ENCODE data around the gene TADA2A.
A peak's percentile ranks its signal among the peaks of the same experiment; 100 is the strongest.
"Not testable (repeated sequence)": the region's sequence is repeated elsewhere in the genome, so short reads cannot be mapped to it uniquely, and the experiment has no call there.

Gene TADA2A

DNA sequence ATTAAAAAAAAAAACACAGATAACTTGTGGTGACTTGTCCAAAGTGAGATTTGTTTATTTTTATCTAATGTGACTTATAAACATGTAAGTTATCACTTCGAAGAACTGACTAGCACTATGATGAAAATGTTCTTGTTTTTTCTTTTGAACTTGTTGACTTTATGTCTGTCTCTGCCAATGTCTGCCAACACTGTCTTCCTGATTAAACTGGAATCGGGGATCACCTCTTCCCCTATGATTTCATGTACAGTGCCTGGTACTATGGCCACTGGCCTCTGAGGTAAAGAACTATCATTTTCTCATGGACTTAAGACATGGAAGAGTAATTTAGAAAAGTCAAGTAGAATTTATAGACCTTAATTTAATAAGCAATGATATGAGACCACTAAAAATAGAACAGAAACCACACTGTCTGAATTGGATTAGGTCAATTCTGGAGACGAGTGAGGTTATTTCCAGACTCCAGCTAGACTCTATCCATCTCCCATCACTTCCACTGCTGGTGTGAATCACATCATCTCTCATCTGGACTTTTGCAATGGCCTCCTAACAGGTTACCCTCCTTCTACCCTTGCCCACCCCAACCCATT, 22.0 kb upstream of the TADA2A start:
- Histone ChIP-seq H3K9ac (ENCODE audit: low read length) (no peak overlapping the region), H3K27me3 (ENCODE audit: control insufficient read depth, insufficient read depth, low read length) (no peaks in the 10 kb centered on the region), H3K36me3 (ENCODE audit: control insufficient read depth, insufficient read depth, low read length) (no peaks in the 10 kb centered on the region), H3K4me1 (ENCODE audit: control insufficient read depth, insufficient read depth, low read length) (no peaks in the 10 kb centered on the region), H3K27ac (ENCODE audit: low read depth, low read length) (no peak overlapping the region), H3K4me3 (ENCODE audit: low read length) (no peak overlapping the region)

DNA sequence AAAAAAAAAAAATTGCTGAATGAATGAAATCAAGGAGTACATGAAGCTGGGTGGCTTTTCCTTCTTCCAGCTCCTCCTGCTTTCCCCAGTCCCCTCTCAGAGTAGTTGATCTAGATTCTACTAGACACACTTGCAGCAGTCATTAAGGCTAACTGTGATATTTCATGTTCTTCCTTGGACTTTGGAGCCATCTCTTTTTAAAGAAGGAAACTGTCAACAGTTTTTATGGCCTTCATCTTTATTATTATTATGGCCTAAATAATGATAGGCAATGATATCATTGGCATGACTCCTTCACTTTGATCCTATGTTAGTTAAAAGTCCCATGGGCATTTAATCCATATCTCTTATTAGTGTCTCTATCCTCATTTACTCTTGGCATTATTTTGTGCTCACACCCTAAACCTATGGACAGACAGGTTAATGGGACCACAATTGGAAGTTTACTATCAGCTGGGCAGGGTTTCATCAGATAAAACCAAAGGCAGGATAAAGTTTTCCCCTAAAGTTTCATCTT, 21.2 kb upstream of the TADA2A start:
- Histone ChIP-seq H3K36me3 (ENCODE audit: control insufficient read depth, insufficient read depth, low read length) (no peaks in the 10 kb centered on the region), H3K4me3 (ENCODE audit: low read length) (no peak overlapping the region), H3K4me1 (ENCODE audit: control insufficient read depth, insufficient read depth, low read length) (no peaks in the 10 kb centered on the region), H3K27me3 (ENCODE audit: control insufficient read depth, insufficient read depth, low read length) (no peaks in the 10 kb centered on the region), H3K9ac (ENCODE audit: low read length) (no peak overlapping the region), H3K27ac (ENCODE audit: low read depth, low read length) (no peak overlapping the region)

DNA sequence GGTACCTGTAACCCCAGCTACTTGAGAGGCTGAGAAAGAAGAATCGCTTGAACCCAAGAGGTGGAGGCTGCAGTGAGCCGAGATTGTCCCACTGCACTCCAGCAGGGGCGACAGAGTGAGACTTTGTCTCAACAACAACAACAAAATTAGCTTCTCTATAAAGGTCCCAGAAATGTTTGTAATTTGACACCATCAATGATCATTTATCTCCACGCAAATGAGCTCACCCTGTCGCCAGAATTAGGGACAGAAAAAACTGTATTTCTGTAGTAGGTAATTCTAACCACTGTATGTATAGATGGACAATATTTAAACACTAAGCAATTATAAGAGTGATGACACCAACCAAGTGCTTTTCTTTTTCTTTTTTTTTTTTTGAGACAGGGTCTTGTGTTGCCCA, 20.2 kb upstream of the TADA2A start:
- Histone ChIP-seq H3K27me3 (ENCODE audit: control insufficient read depth, insufficient read depth, low read length) (no peaks in the 10 kb centered on the region), H3K27ac (ENCODE audit: low read depth, low read length) (no peak overlapping the region), H3K9ac (ENCODE audit: low read length) (no peak overlapping the region), H3K36me3 (ENCODE audit: control insufficient read depth, insufficient read depth, low read length) (no peaks in the 10 kb centered on the region), H3K4me3 (ENCODE audit: low read length) (no peak overlapping the region), H3K4me1 (ENCODE audit: control insufficient read depth, insufficient read depth, low read length) (no peaks in the 10 kb centered on the region)

DNA sequence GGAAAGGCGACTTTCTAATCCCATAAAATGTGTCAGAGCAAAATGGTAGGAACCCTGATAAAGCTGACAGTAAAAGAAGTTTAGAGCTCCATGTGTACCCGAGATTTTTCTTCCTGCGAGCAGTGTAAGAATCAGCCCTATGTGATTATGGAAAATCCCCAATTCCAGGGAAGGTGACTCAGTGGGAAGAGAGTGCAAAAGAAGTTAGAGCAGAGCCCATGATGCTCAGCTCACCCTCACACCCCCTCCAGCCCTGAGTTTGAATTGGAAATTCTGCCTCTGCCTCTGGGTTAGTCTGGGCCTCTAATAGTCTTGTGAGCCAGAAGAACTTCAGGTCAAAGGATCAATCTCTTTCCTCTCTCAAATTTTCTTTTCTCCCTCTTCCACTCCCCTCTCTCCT, 18.4 kb upstream of the TADA2A start:
- no peaks in the 10 kb centered on the region for H3K36me3 ChIP-seq (ENCODE audit: control insufficient read depth, insufficient read depth, low read length)
- H3K4me1 ChIP-seq (ENCODE audit: control insufficient read depth, insufficient read depth, low read length): no peaks in the 10 kb centered on the region
- H3K27ac ChIP-seq (ENCODE audit: low read depth, low read length): no peak overlapping the region

DNA sequence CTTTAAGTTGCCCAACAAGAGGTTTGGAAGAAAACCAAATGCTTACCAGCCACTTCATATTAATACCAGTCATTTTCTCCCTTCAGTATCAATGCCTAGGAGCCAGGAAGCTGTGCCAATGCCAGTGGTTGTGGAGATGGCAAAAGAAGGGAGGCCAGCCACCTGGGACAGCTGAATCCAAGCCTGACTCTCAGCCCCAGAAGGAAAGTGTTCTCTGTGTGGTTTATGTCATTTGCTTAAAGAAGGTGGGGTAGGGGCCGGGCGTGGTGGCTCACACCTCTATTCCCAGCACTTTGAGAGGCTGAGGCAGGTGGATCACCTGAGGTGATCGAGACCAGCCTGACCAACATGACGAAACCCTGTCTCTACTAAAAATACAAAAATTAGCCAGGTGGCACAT, 17.5 kb upstream of the TADA2A start:
- Histone ChIP-seq H3K4me1 (ENCODE audit: control insufficient read depth, insufficient read depth, low read length) (no peaks in the 10 kb centered on the region), H3K27ac (ENCODE audit: low read depth, low read length) (no peak overlapping the region), H3K4me3 (ENCODE audit: low read length) (no peak overlapping the region), H3K9ac (ENCODE audit: low read length) (no peak overlapping the region), H3K27me3 (ENCODE audit: control insufficient read depth, insufficient read depth, low read length) (no peaks in the 10 kb centered on the region), H3K36me3 (ENCODE audit: control insufficient read depth, insufficient read depth, low read length) (no peaks in the 10 kb centered on the region)

More for the DNA sequence above, 18.4 kb upstream of the TADA2A start:
- Histone ChIP-seq H3K4me3 (ENCODE audit: low read length) (no peak overlapping the region), H3K27me3 (ENCODE audit: control insufficient read depth, insufficient read depth, low read length) (no peaks in the 10 kb centered on the region), H3K9ac (ENCODE audit: low read length) (no peak overlapping the region)

DNA sequence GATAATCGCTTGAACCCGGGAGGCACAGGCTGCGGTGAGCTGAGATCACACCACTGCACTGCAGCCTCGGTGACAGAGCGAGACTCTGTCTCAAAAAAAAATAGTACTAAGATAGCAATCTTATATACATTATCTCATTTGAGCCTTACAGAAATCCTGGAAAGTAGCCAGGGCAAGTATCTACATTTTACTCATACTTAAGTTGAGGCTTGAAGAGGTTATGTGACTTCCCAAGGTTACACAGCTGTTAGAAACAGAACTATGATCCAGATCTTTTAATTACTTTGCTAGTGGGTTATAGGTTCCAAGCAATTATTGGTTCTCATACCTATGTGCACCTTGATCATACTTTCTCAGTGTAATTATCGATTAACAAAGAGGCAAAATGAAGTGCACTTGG, 15.5 kb upstream of the TADA2A start:
- H3K27me3 ChIP-seq (ENCODE audit: control insufficient read depth, insufficient read depth, low read length): no peaks in the 10 kb centered on the region
- no peak overlapping the region for H3K9ac ChIP-seq (ENCODE audit: low read length)
- H3K4me3 ChIP-seq (ENCODE audit: low read length): no peak overlapping the region
- no peaks in the 10 kb centered on the region for H3K4me1 ChIP-seq (ENCODE audit: control insufficient read depth, insufficient read depth, low read length)
- H3K36me3 ChIP-seq (ENCODE audit: control insufficient read depth, insufficient read depth, low read length): no peaks in the 10 kb centered on the region
- no peak overlapping the region for H3K27ac ChIP-seq (ENCODE audit: low read depth, low read length)

DNA sequence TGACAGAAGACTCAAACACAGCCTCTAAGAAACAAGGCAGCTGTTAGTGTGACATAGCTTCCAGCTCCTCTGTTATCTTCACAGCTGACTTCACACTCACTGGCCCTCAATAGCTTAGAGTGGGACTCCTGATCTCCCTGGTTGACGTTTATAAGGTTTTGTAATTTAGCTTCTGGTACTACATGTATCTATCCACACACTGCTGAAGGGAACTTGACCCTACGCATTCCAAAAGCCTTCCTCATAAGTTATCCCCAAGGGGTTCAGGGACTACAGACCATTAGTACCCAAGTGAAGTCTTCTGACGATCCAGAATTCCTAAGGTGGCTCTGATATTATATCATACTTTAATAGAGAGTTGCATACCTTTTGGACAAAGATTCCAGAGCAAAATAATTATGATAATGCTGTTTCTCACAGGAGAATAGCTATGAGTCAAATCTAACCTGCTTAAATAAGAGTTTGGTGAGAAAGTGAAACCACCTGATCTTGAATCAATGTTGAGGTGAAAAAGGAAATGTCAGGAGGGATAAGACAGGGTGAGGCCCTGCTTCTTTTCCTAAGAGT, 14.6 kb upstream of the TADA2A start:
- H3K27me3 ChIP-seq (ENCODE audit: control insufficient read depth, insufficient read depth, low read length): no peaks in the 10 kb centered on the region
- H3K4me3 ChIP-seq (ENCODE audit: low read length): no peak overlapping the region
- no peaks in the 10 kb centered on the region for H3K36me3 ChIP-seq (ENCODE audit: control insufficient read depth, insufficient read depth, low read length)
- no peak overlapping the region for H3K27ac ChIP-seq (ENCODE audit: low read depth, low read length)
- H3K9ac ChIP-seq (ENCODE audit: low read length): no peak overlapping the region
- no peaks in the 10 kb centered on the region for H3K4me1 ChIP-seq (ENCODE audit: control insufficient read depth, insufficient read depth, low read length)

DNA sequence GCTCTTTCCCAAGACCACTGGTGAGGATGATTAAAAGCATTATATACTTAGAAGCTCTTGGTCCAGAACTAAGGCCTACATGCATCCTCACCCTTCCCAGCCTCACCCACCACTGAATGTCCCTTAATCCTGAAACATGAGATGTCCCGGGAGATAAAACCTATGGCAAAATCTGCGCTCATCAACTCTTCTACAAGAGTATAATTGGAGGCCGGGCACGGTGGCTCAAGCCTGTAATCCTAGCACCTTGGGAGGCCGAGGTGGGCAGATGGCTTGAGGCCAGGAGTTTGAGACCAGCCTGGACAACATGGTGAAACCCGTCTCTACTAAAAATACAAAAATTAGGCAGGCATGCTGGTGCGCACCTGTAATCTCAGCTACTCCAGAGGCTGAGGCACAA, 13.3 kb upstream of the TADA2A start:
- H3K4me3 ChIP-seq (ENCODE audit: low read length): no peak overlapping the region
- no peak overlapping the region for H3K27ac ChIP-seq (ENCODE audit: low read depth, low read length)
- H3K27me3 ChIP-seq (ENCODE audit: control insufficient read depth, insufficient read depth, low read length): no peaks in the 10 kb centered on the region
- H3K4me1 ChIP-seq (ENCODE audit: control insufficient read depth, insufficient read depth, low read length): no peaks in the 10 kb centered on the region
- H3K36me3 ChIP-seq (ENCODE audit: control insufficient read depth, insufficient read depth, low read length): no peaks in the 10 kb centered on the region
- H3K9ac ChIP-seq (ENCODE audit: low read length): no peak overlapping the region

DNA sequence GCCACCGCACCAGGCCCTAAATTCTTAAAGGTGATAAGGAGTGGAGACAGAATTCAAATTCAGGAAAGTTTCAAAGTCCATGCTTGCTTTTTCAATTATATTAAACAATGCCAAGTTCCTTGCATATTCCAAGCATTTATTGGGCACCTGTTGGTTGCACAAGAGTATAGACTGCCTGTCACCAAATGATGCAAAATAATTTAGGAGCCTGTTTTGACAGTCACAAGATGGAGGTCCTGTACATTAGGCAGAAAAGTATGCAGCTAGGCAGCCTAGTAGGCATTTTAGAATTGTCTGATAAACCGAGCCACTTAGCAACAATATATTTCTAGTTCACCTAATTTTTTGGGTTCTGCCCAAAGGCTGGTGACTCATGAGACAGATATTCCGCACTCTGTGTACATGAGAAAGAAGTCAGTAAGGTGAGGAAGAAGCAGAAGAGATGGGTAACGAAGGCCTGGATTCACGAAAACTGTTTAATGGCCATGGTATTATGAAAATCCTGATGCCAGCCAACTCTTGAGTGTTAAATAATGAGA, 7.4 kb upstream of the TADA2A start:
- H3K36me3 ChIP-seq (ENCODE audit: control insufficient read depth, insufficient read depth, low read length): no peaks in the 10 kb centered on the region
- H3K27me3 ChIP-seq (ENCODE audit: control insufficient read depth, insufficient read depth, low read length): no peaks in the 10 kb centered on the region
- no peak overlapping the region for H3K27ac ChIP-seq (ENCODE audit: low read depth, low read length)
- no peak overlapping the region for H3K4me3 ChIP-seq (ENCODE audit: low read length)
- H3K9ac ChIP-seq (ENCODE audit: low read length): no peak overlapping the region
- H3K4me1 ChIP-seq (ENCODE audit: control insufficient read depth, insufficient read depth, low read length): no peaks in the 10 kb centered on the region

DNA sequence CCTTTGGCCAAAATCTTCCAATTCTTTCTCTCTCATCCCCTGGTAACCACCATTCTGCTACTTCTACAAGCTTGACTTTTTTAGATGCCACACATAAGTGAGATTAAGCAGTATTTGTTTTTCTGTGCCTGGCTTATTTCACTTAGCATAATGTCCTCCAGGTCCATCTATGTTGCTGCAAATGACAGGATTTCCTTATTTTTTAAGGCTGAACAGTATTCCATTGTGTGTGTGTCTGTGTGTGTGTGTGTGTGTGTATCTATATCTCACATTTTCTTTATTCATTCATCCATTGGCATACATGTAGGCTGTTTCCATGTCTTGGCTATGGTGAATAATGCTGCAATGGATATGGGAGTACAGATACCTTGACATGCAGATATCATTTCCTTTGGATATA, 6.2 kb upstream of the TADA2A start:
- Histone ChIP-seq H3K4me3 (ENCODE audit: low read length) (no peak overlapping the region), H3K27ac (ENCODE audit: low read depth, low read length) (no peak overlapping the region), H3K9ac (ENCODE audit: low read length) (no peak overlapping the region), H3K4me1 (ENCODE audit: control insufficient read depth, insufficient read depth, low read length) (no peaks in the 10 kb centered on the region), H3K27me3 (ENCODE audit: control insufficient read depth, insufficient read depth, low read length) (no peaks in the 10 kb centered on the region), H3K36me3 (ENCODE audit: control insufficient read depth, insufficient read depth, low read length) (no peaks in the 10 kb centered on the region)

DNA sequence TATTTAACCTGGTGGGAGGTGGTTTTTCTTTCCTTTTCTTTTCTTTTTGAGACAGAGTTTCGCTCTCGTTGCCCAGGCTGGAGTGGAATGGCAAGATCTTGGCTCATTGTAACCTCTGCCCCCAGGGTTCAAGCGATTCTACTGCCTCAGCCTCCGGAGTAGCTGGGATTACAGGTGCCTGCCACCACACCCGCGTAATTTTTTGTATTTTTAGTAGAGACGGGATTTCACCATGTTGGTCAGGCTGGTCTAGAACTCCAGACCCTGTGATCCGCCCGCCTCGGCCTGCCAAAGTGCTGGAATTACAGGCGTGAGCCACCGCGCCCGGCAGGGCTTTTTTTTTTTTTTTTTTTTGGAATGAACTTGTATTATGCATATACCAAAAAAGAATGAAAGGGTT, 1.2 kb upstream of the TADA2A start:
- H3K4me3 ChIP-seq (ENCODE audit: low read length); H3K36me3 ChIP-seq (ENCODE audit: control insufficient read depth, insufficient read depth, low read length); H3K27ac ChIP-seq (ENCODE audit: low read depth, low read length); H3K9ac ChIP-seq (ENCODE audit: low read length); H3K27me3 ChIP-seq (ENCODE audit: control insufficient read depth, insufficient read depth, low read length); H3K4me1 ChIP-seq (ENCODE audit: control insufficient read depth, insufficient read depth, low read length): not testable (repeated sequence)

DNA sequence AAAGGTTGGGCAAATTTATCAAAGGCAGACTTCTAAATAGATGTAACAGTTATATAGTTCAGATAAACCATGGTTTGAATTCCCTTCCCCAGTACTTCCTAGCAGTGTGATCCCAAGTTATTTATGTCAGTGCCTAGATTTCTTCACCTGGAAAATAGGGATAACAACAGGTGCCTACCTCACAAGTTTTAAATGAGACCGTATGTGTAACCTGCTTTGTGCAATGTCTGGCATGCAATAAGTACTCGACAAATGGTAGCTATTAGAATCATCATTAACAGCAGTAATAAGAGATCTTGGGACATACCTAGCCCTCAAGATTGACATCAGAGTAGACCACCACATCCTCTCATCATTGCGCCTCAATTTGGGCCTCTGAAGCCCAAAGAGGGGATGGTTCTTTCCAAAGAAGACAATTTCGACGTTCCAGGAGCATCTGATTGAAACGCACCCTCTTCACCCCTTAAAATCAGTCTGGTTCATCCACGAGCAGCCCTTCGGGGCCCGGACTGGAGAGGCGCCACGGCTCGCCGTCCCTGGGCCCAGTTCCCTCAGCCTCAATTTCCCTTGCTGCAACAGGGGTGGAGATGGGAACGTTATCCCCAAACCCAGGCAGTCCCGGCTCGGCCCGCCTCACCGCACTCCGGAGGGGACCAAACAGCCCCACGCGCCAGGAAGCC, 591 bp upstream of the TADA2A start:
- H3K27me3 ChIP-seq (ENCODE audit: control insufficient read depth, insufficient read depth, low read length): no peaks in the 10 kb centered on the region
- peak overlapping the region; percentile 20 for H3K9ac ChIP-seq (ENCODE audit: low read length)
- peak overlapping the region; percentile 84 for H3K27ac ChIP-seq (ENCODE audit: low read depth, low read length)
- H3K36me3 ChIP-seq (ENCODE audit: control insufficient read depth, insufficient read depth, low read length): no peaks in the 10 kb centered on the region
- H3K4me3 ChIP-seq (ENCODE audit: low read length): peak overlapping the region; percentile 69
- H3K4me1 ChIP-seq (ENCODE audit: control insufficient read depth, insufficient read depth, low read length): no peaks in the 10 kb centered on the region

DNA sequence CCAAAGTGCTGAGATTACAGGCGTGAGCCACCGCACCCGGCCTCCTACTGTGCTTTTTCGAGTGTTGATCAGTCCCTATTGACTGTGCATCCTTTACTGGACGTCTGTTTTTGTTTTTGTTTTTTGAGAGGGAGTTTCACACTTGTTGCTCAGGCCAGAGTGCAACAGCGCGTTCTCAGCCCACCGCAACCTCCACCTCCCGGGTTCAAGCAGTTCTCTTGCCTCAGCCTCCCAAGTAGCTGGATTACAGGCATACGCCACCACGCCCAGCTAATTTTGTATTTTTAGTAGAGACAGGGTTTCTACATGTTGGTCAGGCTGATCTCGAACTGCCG, 1.4 kb downstream of the TADA2A start:
- H3K36me3 ChIP-seq (ENCODE audit: control insufficient read depth, insufficient read depth, low read length); H3K9ac ChIP-seq (ENCODE audit: low read length); H3K27ac ChIP-seq (ENCODE audit: low read depth, low read length); H3K27me3 ChIP-seq (ENCODE audit: control insufficient read depth, insufficient read depth, low read length); H3K4me3 ChIP-seq (ENCODE audit: low read length); H3K4me1 ChIP-seq (ENCODE audit: control insufficient read depth, insufficient read depth, low read length): not testable (repeated sequence)

All from rectal smooth muscle tissue (tissue), 1 donor.